H9 (cell line): ENCODE data around the gene KCNK10. TPM values are rescaled to one million over a fixed set of nuclear protein-coding genes. Genes with fewer than 3 reads are reported as not detected.
A peak's percentile ranks its signal among the peaks of the same experiment; 100 is the strongest.

ENCODE experiments used
- DNase-seq: peaks from one replicate; pipeline ENCODE4 v3.0.0-alpha.2; 2017
- H2AFZ ChIP-seq: one replicate; pipeline ENCODE4 v1.6.1; 2013; ENCODE audit warnings: mild to moderate bottlenecking, low read length, control low read depth, moderate library complexity
- H2AK5ac ChIP-seq: 2 replicates; pipeline ENCODE4 v1.6.1; 2013; ENCODE audit warnings: low read length, control low read depth, mixed read lengths; ENCODE audit not compliant: insufficient read length
- H2BK120ac ChIP-seq: one replicate; pipeline ENCODE4 v1.6.1; 2013; ENCODE audit warnings: low read depth, mild to moderate bottlenecking, low read length, control low read depth, inconsistent platforms; ENCODE audit not compliant: poor library complexity, severe bottlenecking
- H2BK12ac ChIP-seq: 2 replicates; pipeline ENCODE4 v1.6.1; 2013; ENCODE audit warnings: low read length, control low read depth, mixed read lengths, low read depth; ENCODE audit not compliant: insufficient read length
- H2BK15ac ChIP-seq: 2 replicates; pipeline ENCODE4 v1.6.1; 2013; ENCODE audit warnings: low read depth, low read length, control low read depth
- H2BK20ac ChIP-seq: one replicate; pipeline ENCODE4 v1.6.1; 2013; ENCODE audit warnings: low read depth, mild to moderate bottlenecking, low read length, control low read depth, inconsistent platforms; ENCODE audit not compliant: poor library complexity, severe bottlenecking
- H2BK5ac ChIP-seq: 2 replicates; pipeline ENCODE4 v1.6.1; 2013; ENCODE audit warnings: low read length, control low read depth, mixed read lengths; ENCODE audit not compliant: insufficient read length
- H3K14ac ChIP-seq: 2 replicates; pipeline ENCODE4 v1.6.1; 2013; ENCODE audit warnings: low read length, control low read depth; ENCODE audit not compliant: insufficient read depth
- H3K18ac ChIP-seq: 2 replicates; pipeline ENCODE4 v1.6.1; 2013; ENCODE audit warnings: low read depth, mild to moderate bottlenecking, mixed read lengths, low read length, control low read depth; ENCODE audit not compliant: insufficient read length
- H3K23ac ChIP-seq: 2 replicates; pipeline ENCODE4 v1.6.1; 2013; ENCODE audit warnings: low read length, control low read depth, mixed read lengths, low read depth; ENCODE audit not compliant: insufficient read length
- H3K23me2 ChIP-seq: 2 replicates; pipeline ENCODE4 v1.6.1; 2013; ENCODE audit warnings: low read depth, mild to moderate bottlenecking, mixed read lengths, low read length, control low read depth; ENCODE audit not compliant: insufficient read length, poor library complexity, severe bottlenecking
- H3K27ac ChIP-seq: 2 replicates; pipeline ENCODE4 v1.5.1; 2013; ENCODE audit warnings: low read length, control low read depth, mixed read lengths, low read depth; ENCODE audit not compliant: insufficient read length
- H3K27me3 ChIP-seq: 2 replicates; pipeline ENCODE4 v1.6.1; 2013; ENCODE audit warnings: low read length, control low read depth, inconsistent platforms; ENCODE audit not compliant: insufficient read depth
- H3K4ac ChIP-seq: 2 replicates; pipeline ENCODE4 v1.6.1; 2013; ENCODE audit warnings: low read depth, mild to moderate bottlenecking, control low read depth, inconsistent platforms, low read length, moderate library complexity
- H3K4me1 ChIP-seq: 2 replicates; pipeline ENCODE4 v1.6.1; 2013; ENCODE audit warnings: low read length, control low read depth, inconsistent platforms; ENCODE audit not compliant: insufficient read depth
- H3K4me2 ChIP-seq: 2 replicates; pipeline ENCODE4 v1.6.1; 2013; ENCODE audit warnings: low read length, control low read depth, mixed read lengths; ENCODE audit not compliant: insufficient read length, insufficient read depth
- H3K56ac ChIP-seq: 2 replicates; pipeline ENCODE4 v1.6.1; 2013; ENCODE audit warnings: low read depth, mild to moderate bottlenecking, mixed read lengths, low read length, control low read depth; ENCODE audit not compliant: insufficient read length
- H3K79me1 ChIP-seq: 2 replicates; pipeline ENCODE4 v1.6.1; 2013; ENCODE audit warnings: low read depth, mild to moderate bottlenecking, moderate library complexity, low read length, control low read depth, inconsistent platforms; ENCODE audit not compliant: insufficient read depth, poor library complexity, severe bottlenecking
- H3K79me2 ChIP-seq: 2 replicates; pipeline ENCODE4 v1.6.1; 2013; ENCODE audit warnings: low read length, control low read depth, inconsistent platforms; ENCODE audit not compliant: insufficient read depth
- H3K9ac ChIP-seq: 2 replicates; pipeline ENCODE4 v1.6.1; 2013; ENCODE audit warnings: low read length, control low read depth, mixed read lengths; ENCODE audit not compliant: insufficient read length; ENCODE audit errors: extremely low read depth
- H3K9me3 ChIP-seq: one replicate; pipeline ENCODE4 v1.6.1; 2013; ENCODE audit warnings: low read depth, low read length, inconsistent platforms; ENCODE audit not compliant: control insufficient read depth
- H3T11ph ChIP-seq: one replicate; pipeline ENCODE4 v1.6.1; 2013; ENCODE audit warnings: mild to moderate bottlenecking, low read length, control low read depth, inconsistent platforms
- H4K20me1 ChIP-seq: one replicate; pipeline ENCODE4 v1.6.1; 2013; ENCODE audit not compliant: control insufficient read depth, insufficient read length, insufficient read depth
- H4K5ac ChIP-seq: 2 replicates; pipeline ENCODE4 v1.6.1; 2013; ENCODE audit warnings: low read depth, mild to moderate bottlenecking, mixed read lengths, low read length, control low read depth; ENCODE audit not compliant: insufficient read length
- H4K8ac ChIP-seq: replicated peaks from 2 replicates; pipeline ENCODE4 v1.6.1; 2013; ENCODE audit warnings: low read length, control low read depth, mixed read lengths, low read depth; ENCODE audit not compliant: insufficient read length
- H4K91ac ChIP-seq: 2 replicates; pipeline ENCODE4 v1.6.1; 2013; ENCODE audit warnings: low read depth, mild to moderate bottlenecking, moderate library complexity, mixed read lengths, low read length, control low read depth; ENCODE audit not compliant: insufficient read length
- H3K27ac Mint-ChIP-seq, 3 experiments: 2 replicates in 2 of 3; 3 replicates in 1 of 3; pipeline ENCODE4 v1.8.0; 2020 to 2021; ENCODE audit warnings: mixed read lengths in 3 of 3, mild to moderate bottlenecking in 1 of 3, moderate library complexity in 1 of 3
- H3K27me3 Mint-ChIP-seq: 2 replicates; pipeline ENCODE4 v1.8.0; 2021; ENCODE audit warnings: low read depth, mild to moderate bottlenecking, moderate library complexity, mixed read lengths
- H3K36me3 Mint-ChIP-seq, 3 experiments: 2 replicates in 2 of 3; 3 replicates in 1 of 3; pipeline ENCODE4 v1.8.0; 2020 to 2021; ENCODE audit warnings: low read depth in 3 of 3, mixed read lengths in 3 of 3; ENCODE audit not compliant: insufficient read depth in 1 of 3
- H3K4me1 Mint-ChIP-seq, 2 experiments: 2 replicates each; pipeline ENCODE4 v1.8.0; 2020; ENCODE audit warnings: mixed read lengths in 2 of 2
- H3K4me3 Mint-ChIP-seq, 2 experiments: 2 replicates in 1 of 2; 3 replicates in 1 of 2; pipeline ENCODE4 v1.8.0; 2020 to 2021; ENCODE audit warnings: mild to moderate bottlenecking in 2 of 2, mixed read lengths in 2 of 2, moderate library complexity in 1 of 2
- H3K9me3 Mint-ChIP-seq, 2 experiments: 2 replicates in 1 of 2; 3 replicates in 1 of 2; pipeline ENCODE4 v1.8.0; 2020; ENCODE audit warnings: mild to moderate bottlenecking in 2 of 2, mixed read lengths in 2 of 2, moderate library complexity in 1 of 2
- CTCF ChIP-seq: fragments of 200-600 bp; sonication (generic); conservative IDR thresholded peaks from 3 replicates; pipeline ENCODE4 v1.8.0; 2021; ENCODE audit warnings: antibody characterized with exemption, mild to moderate bottlenecking
- WGBS: extraction: QIAGEN DNeasy Blood & Tissue Kit; methylation state at CpG from one replicate; pipeline ENCODE4 v1.1.7; 2013; ENCODE audit warnings: missing lambda C conversion rate, low lambda C conversion rate, mixed read lengths; ENCODE audit not compliant: insufficient read length; ENCODE audit errors: extremely low coverage; 5-methylcytosine and 5-hydroxymethylcytosine counted together
- total RNA-seq: library from RNA; stranded (reverse); gene quantifications from 2 replicates; pipeline ENCODE4 v1.2.1, GENCODE V29; 2021

Gene KCNK10
- total RNA-seq, 1 experiment from 2014 or later: 0.33 TPM

GRCh38 chr14:88196116-88196890, 126.8 kb downstream of the KCNK10 start:
- no peak for DNase-seq
- no peak overlapping the region for H3K4me2 ChIP-seq
- TF ChIP-seq CTCF: no peak
- H3K18ac ChIP-seq: no peak overlapping the region
- H4K8ac ChIP-seq: no peak overlapping the region
- H3K79me1 ChIP-seq: no peaks in the 10 kb centered on the region
- no peaks in the 10 kb centered on the region for H3K9me3 Mint-ChIP-seq
- H2BK12ac ChIP-seq: no peak overlapping the region
- no peak overlapping the region for H2AFZ ChIP-seq
- H3K9me3 ChIP-seq: no peaks in the 10 kb centered on the region
- no peaks in the 10 kb centered on the region for H3K4me1 ChIP-seq
- no peak overlapping the region for H3K56ac ChIP-seq
- no peak overlapping the region for H3K14ac ChIP-seq
- no peak overlapping the region for H4K91ac ChIP-seq
- H3K23me2 ChIP-seq: no peaks in the 10 kb centered on the region
- no CpG with 5 or more reads among the region's 7 CpGs for WGBS
- no peak overlapping the region for H3K9ac ChIP-seq
- H3K27ac Mint-ChIP-seq: peak overlapping the region in 1 of 3 experiments; percentile 80; a peak in 2 of 7 replicates
- H3K4ac ChIP-seq: no peak overlapping the region
- peaks cover 16 to 29% of the 10 kb centered on the region in 2 experiments for H3K4me1 Mint-ChIP-seq
- no peaks in the 10 kb centered on the region for H3K79me2 ChIP-seq
- H3K36me3 Mint-ChIP-seq: no peaks in the 10 kb centered on the region
- H4K20me1 ChIP-seq: no peaks in the 10 kb centered on the region
- no peak overlapping the region for H2AK5ac ChIP-seq
- H3T11ph ChIP-seq: no peak overlapping the region
- no peak overlapping the region for H4K5ac ChIP-seq
- H2BK15ac ChIP-seq: no peak overlapping the region
- H2BK120ac ChIP-seq: no peak overlapping the region
- no peak overlapping the region for H3K27ac ChIP-seq
- no peak overlapping the region for H3K23ac ChIP-seq
- no peak overlapping the region for H3K4me3 Mint-ChIP-seq
- no peak overlapping the region for H2BK5ac ChIP-seq
- H3K27me3 ChIP-seq: no peaks in the 10 kb centered on the region
- H3K27me3 Mint-ChIP-seq: no peaks in the 10 kb centered on the region
- no peak overlapping the region for H2BK20ac ChIP-seq
